CD4-positive, alpha-beta T cell treated with Interleukin-17A for 1 hour (primary cell): ENCODE data around the gene FGD4.

ENCODE experiments used
- DNase-seq: peaks from one replicate; pipeline ENCODE4 v3.0.0-alpha.2; 2020

FGD4 gene

GRCh38 chr12:32693036-32693435 lies 293.7 kb downstream of the FGD4 start:
- no peak for DNase-seq
